ENCODE results near the gene NPLOC4.
"Not testable (repeated sequence)": the region's sequence is repeated elsewhere in the genome, so short reads cannot be mapped to it uniquely, and the experiment has no call there.

Gene NPLOC4

GRCh38 chr17:81601525-81602120 is 35.3 kb downstream of the NPLOC4 start:
- no peaks in the 10 kb centered on the region for H3K27me3 Mint-ChIP-seq
- no peak overlapping the region for H3K4me3 Mint-ChIP-seq
- peaks cover 76% of the 10 kb centered on the region for H3K36me3 Mint-ChIP-seq (ENCODE audit: low read depth)
- H3K4me1 Mint-ChIP-seq (ENCODE audit: low read depth): peaks cover 41% of the 10 kb centered on the region
- no peaks in the 10 kb centered on the region for H3K9me3 Mint-ChIP-seq
- no peak overlapping the region for H3K27ac Mint-ChIP-seq
- intact Hi-C loops (cut with micrococcal nuclease): loop anchor here (2.0 kb wide), 1 partner anchor 349 kb away; no protein-coding TSS in a partner anchor

GRCh38 chr17:81599719-81600486 is 37.0 kb downstream of the NPLOC4 start:
- Mint-ChIP-seq H3K9me3 (no peaks in the 10 kb centered on the region), H3K4me1 (ENCODE audit: low read depth) (peaks cover 41% of the 10 kb centered on the region), H3K4me3 (no peak overlapping the region), H3K27ac (no peak overlapping the region), H3K36me3 (ENCODE audit: low read depth) (peaks cover 78% of the 10 kb centered on the region), H3K27me3 (no peaks in the 10 kb centered on the region)
- intact Hi-C loops (cut with micrococcal nuclease): loop anchor here (2.0 kb wide), 2 partner anchors 47 to 347 kb away; partner anchors contain the start of gene FAAP100

- Mint-ChIP-seq H3K27ac (no peak overlapping the region), H3K36me3 (ENCODE audit: low read depth) (peaks cover 91% of the 10 kb centered on the region), H3K4me3 (no peak overlapping the region), H3K27me3 (no peaks in the 10 kb centered on the region), H3K9me3 (no peaks in the 10 kb centered on the region), H3K4me1 (ENCODE audit: low read depth) (peaks cover 8% of the 10 kb centered on the region)
- intact Hi-C loops (cut with micrococcal nuclease): no loop called here
These were observed 43.6 kb downstream of the NPLOC4 start for GRCh38 chr17:81593105-81593871.

DNA sequence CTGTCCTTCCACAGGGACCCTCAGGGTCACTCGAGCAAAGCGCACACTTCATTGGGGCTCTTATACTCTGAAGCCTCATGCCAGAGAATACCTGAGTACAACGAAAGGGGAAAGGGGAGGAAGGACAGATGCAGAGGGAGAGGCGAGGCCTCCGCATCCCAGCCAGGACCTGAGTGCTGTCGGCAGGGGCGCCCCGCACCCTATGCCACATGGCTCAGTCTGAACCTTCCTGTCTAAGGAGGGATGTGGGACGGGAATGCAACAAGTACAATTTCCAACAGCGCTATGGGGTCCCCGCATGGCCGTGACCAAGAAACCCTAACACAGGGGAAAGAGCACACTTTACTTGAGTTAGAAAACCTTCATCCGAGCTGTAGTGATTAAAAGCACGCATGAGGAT is 44.9 kb downstream of the NPLOC4 start:
- intact Hi-C loops (cut with micrococcal nuclease): no loop called here

DNA sequence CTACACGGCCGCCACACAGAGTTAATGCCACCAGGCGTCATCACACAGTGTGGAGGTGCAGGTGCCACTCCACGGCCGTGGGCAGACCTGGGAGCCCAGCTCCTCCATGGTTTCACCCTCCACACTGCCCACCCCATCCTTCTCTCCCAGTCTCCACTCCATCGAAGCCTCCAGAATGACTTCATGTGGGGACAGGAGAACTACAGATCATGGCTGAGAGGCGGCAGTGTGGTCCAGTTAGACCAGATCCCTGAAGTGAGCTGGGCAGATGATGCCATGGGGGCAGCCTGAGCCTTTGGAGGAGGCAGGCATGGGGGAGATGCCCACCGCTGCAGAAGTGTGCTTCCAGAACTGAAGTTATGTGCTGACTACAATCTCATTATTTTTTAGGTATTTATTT is 46.8 kb downstream of the NPLOC4 start:
- H3K9me3 Mint-ChIP-seq: no peaks in the 10 kb centered on the region
- no peaks in the 10 kb centered on the region for H3K27me3 Mint-ChIP-seq
- no peak overlapping the region for H3K4me3 Mint-ChIP-seq
- peaks cover 100% of the 10 kb centered on the region for H3K36me3 Mint-ChIP-seq (ENCODE audit: low read depth)
- H3K4me1 Mint-ChIP-seq (ENCODE audit: low read depth): no peaks in the 10 kb centered on the region
- intact Hi-C loops (cut with micrococcal nuclease): no loop called here
- H3K27ac Mint-ChIP-seq: no peak overlapping the region

More for the DNA sequence above, 44.9 kb downstream of the NPLOC4 start:
- H3K4me1 Mint-ChIP-seq (ENCODE audit: low read depth): no peaks in the 10 kb centered on the region
- H3K36me3 Mint-ChIP-seq (ENCODE audit: low read depth): peaks cover 100% of the 10 kb centered on the region
- H3K9me3 Mint-ChIP-seq: no peaks in the 10 kb centered on the region
- no peak overlapping the region for H3K4me3 Mint-ChIP-seq
- H3K27ac Mint-ChIP-seq: no peak overlapping the region
- no peaks in the 10 kb centered on the region for H3K27me3 Mint-ChIP-seq

GRCh38 chr17:81589612-81590011 is 47.3 kb downstream of the NPLOC4 start:
- no peaks in the 10 kb centered on the region for H3K27me3 Mint-ChIP-seq
- no peaks in the 10 kb centered on the region for H3K4me1 Mint-ChIP-seq (ENCODE audit: low read depth)
- H3K36me3 Mint-ChIP-seq (ENCODE audit: low read depth): peaks cover 100% of the 10 kb centered on the region
- no peak overlapping the region for H3K27ac Mint-ChIP-seq
- no peaks in the 10 kb centered on the region for H3K9me3 Mint-ChIP-seq
- intact Hi-C loops (cut with micrococcal nuclease): no loop called here
- H3K4me3 Mint-ChIP-seq: no peak overlapping the region

- H3K4me1 Mint-ChIP-seq (ENCODE audit: low read depth): no peaks in the 10 kb centered on the region
- no peaks in the 10 kb centered on the region for H3K9me3 Mint-ChIP-seq
- peaks cover 100% of the 10 kb centered on the region for H3K36me3 Mint-ChIP-seq (ENCODE audit: low read depth)
- H3K4me3 Mint-ChIP-seq: no peak overlapping the region
- intact Hi-C loops (cut with micrococcal nuclease): no loop called here
- H3K27ac Mint-ChIP-seq: no peak overlapping the region
- H3K27me3 Mint-ChIP-seq: no peaks in the 10 kb centered on the region
These were observed 50.8 kb downstream of the NPLOC4 start for GRCh38 chr17:81586096-81586495.

DNA sequence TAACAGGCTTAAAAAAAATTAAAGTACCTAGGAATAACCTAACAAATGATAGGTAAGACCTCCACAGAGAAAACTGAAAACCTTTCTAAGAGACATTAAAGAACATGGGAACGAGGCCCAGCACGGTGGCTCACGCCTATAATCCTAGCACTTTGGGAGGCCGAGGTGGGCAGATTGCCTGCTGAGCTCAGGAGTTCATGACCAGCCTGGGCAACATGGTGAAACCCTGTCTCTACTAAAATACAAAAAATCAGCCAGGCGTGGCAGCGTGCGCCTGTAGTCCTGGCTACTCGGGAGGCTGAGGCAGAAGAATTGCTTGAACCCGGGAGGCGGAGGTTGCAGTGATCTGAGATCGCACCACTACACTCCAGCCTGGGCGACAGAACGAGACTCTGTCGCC is 52.1 kb downstream of the NPLOC4 start:
- peaks cover 100% of the 10 kb centered on the region for H3K36me3 Mint-ChIP-seq (ENCODE audit: low read depth)
- H3K4me3 Mint-ChIP-seq; H3K4me1 Mint-ChIP-seq (ENCODE audit: low read depth); H3K9me3 Mint-ChIP-seq; intact Hi-C loops (cut with micrococcal nuclease); H3K27ac Mint-ChIP-seq; H3K27me3 Mint-ChIP-seq: not testable (repeated sequence)

DNA sequence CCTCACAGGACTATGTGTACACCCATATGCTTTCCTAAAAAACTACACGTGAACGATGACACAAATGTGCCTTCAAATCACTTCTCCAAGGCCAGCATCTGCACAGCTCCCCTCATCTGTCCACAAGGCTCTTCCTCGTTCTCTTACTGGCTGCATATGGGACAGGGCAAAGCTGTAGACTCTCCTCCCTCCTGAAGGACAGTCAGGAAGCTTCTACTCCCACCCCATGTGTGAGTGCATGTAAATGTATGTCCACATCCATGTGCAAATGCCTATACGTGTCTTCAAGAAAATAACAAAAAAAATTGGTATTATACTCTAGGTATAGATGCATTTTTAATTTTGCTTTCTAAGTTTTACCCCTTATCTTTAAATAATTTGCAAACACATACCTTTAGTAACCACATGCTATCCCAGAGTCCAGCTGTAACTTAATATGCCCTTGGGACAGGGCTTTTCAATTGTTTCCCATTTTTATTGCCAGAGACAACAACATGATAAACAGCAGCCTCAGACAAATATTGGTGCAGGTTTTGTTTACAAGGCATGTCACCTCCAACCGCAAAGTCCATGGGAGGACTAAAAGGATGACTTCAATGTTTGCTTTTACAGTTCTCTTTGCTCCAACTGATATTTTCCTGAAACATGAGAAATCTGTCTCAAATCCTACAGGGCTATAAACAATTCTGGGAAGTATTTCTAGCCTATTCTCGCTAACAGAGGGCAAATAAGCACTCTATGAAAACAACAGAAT is 53.1 kb downstream of the NPLOC4 start:
- no peaks in the 10 kb centered on the region for H3K9me3 Mint-ChIP-seq
- intact Hi-C loops (cut with micrococcal nuclease): no loop called here
- no peaks in the 10 kb centered on the region for H3K27me3 Mint-ChIP-seq
- peaks cover 98% of the 10 kb centered on the region for H3K36me3 Mint-ChIP-seq (ENCODE audit: low read depth)
- peaks cover 17% of the 10 kb centered on the region for H3K4me1 Mint-ChIP-seq (ENCODE audit: low read depth)
- H3K27ac Mint-ChIP-seq: no peak overlapping the region
- H3K4me3 Mint-ChIP-seq: no peak overlapping the region

DNA sequence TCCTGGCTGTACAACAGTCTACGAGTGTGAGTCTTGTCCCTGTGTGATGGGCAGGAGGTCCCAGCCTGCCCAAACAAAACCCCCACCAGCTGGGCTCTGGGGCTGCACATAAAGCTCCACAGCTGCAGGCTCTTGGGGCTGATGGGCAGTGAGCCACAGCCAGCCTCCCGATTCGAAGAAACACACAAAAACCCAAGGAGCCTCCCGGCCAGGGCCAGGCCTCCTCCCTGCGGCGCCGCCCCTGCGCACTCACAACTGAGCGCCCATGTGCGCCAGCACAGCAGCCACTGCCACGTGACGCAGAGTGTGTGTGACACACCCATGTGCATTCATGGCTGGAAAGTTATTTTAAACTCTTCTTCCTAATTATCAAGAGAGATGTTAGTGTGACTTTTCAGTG is 54.2 kb downstream of the NPLOC4 start:
- intact Hi-C loops (cut with micrococcal nuclease): no loop called here
- Mint-ChIP-seq H3K9me3 (no peaks in the 10 kb centered on the region), H3K4me3 (no peak overlapping the region), H3K4me1 (ENCODE audit: low read depth) (peaks cover 25% of the 10 kb centered on the region), H3K27ac (no peak overlapping the region), H3K27me3 (no peaks in the 10 kb centered on the region), H3K36me3 (ENCODE audit: low read depth) (peaks cover 98% of the 10 kb centered on the region)

GRCh38 chr17:81582341-81582740 is 54.6 kb downstream of the NPLOC4 start:
- Mint-ChIP-seq H3K36me3 (ENCODE audit: low read depth) (peaks cover 98% of the 10 kb centered on the region), H3K4me1 (ENCODE audit: low read depth) (peaks cover 29% of the 10 kb centered on the region), H3K27me3 (no peaks in the 10 kb centered on the region), H3K4me3 (no peak overlapping the region), H3K9me3 (no peaks in the 10 kb centered on the region), H3K27ac (no peak overlapping the region)
- intact Hi-C loops (cut with micrococcal nuclease): no loop called here

DNA sequence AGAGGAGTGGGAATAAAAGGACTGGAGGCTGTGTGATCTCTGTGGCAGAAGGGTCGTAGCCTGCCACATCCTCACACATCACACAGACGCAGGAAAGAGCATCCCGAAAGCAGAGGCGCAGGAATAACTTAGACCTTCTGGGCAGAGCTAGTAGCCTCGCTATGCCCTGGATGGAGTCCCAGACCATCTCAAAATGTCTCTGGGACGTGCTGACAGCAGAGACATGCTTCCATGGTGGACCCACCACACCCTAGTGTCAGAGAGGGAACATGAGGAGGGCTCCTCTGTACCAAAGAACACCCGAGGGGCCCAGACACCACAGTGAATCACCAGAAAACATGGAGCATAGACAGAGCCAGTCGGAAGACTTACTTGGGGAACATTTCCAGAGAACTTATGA is 55.2 kb downstream of the NPLOC4 start:
- no peak overlapping the region for H3K27ac Mint-ChIP-seq
- no peaks in the 10 kb centered on the region for H3K27me3 Mint-ChIP-seq
- peaks cover 98% of the 10 kb centered on the region for H3K36me3 Mint-ChIP-seq (ENCODE audit: low read depth)
- H3K4me3 Mint-ChIP-seq: no peak overlapping the region
- H3K4me1 Mint-ChIP-seq (ENCODE audit: low read depth): peaks cover 34% of the 10 kb centered on the region
- no peaks in the 10 kb centered on the region for H3K9me3 Mint-ChIP-seq
- intact Hi-C loops (cut with micrococcal nuclease): no loop called here

DNA sequence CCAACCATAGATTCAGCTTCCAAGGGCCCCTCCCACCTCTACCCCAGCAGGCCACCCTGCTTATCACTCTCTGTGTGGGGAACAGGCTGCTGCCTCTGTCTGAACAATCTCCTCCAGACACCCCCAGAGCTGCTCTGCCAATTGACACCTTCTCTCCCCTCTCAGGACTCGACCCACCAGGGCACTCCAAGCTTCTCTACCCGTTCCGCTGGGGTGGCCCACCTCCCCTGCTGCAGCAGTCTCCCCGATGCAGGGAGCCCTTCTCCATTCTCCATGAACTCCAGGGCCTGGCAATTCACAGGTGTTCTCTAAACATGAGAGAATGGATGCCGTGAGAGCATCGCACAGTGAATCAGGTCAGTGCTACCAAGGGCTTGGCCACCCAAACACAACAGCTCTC is 56.4 kb downstream of the NPLOC4 start:
- intact Hi-C loops (cut with micrococcal nuclease): no loop called here
- Mint-ChIP-seq H3K4me3 (no peak overlapping the region), H3K27me3 (no peaks in the 10 kb centered on the region), H3K9me3 (no peaks in the 10 kb centered on the region), H3K4me1 (ENCODE audit: low read depth) (peaks cover 34% of the 10 kb centered on the region), H3K27ac (no peak overlapping the region), H3K36me3 (ENCODE audit: low read depth) (peaks cover 97% of the 10 kb centered on the region)

All from dendritic cell treated with granulocyte-macrophage colony-stimulating factor and Interleukin-4, amounts not matched to agents 40 ng/mL and 50 ng/mL, for 4 days (primary cell).